GM19025 (cell line): ENCODE results near the gene PRR33.

Source experiments
- ATAC-seq: cut with Tn5 transposase; IDR thresholded peaks from one replicate; pipeline ENCODE4 v1.9.1; 2021; ENCODE audit warnings: mild to moderate bottlenecking, low read depth, moderate library complexity; ENCODE audit not compliant: unreplicated experiment

Gene PRR33

DNA sequence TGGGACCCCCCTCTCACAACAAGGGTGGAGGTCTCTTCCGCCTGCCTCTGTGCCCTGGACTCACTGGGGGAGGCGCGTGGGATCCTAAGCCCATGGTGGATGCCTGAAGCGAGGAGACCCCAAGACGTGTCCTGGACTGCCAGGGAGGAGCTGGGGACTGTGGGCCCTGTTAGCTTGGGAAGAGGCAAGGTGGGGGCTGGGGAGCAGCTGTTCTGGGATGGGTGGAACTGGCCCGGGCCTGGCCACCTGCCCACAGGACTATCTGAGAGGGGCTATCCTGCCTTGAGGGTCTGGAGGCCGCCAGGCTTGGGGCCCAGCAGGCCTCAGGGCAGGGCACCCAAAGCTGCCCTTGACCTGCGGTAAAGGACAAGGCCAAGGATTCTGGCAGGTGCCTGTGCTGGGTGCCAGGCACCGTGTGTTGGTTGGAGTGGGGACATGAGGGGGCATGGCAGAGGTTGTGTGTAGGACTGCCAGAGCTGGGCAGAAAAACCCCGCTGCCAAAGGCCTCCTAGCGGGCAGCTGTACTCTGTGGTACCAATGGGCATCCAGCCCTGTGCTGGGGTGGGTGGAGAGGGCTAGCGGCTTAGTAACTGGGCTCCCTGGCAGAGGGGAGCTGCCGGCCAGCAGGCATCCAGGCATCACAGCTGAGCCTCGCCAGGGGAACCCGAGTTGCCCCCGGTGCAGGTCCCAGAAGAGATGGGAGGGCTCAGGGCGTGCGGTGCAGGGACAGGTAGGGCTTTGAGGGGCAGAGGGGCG lies 38.1 kb downstream of the PRR33 start:
- ATAC-seq = no peak

DNA sequence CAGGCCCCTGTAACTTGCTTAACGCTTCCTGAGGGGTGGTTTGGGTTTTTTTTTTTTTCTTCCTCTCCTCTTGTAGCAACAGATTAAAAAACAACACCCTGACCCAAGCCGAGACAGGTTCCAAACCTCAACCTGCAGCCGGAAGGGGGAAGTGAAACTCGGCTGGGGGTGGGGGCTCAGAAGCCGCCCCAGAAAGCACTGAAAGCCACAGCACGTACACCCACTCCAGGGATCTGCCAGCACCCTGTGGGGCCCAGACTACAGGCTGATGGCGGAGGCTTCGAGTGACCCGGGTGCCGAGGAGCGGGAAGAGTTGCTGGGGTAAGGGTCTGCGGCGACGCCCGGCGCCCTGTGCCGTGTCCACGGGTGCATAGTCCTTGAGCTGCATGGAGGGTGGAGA lies 38.8 kb downstream of the PRR33 start, which contains the start of gene LSP1:
TSS of gene LSP1 (plus strand) at position 208 of the 400 bp plus-strand sequence. CDS start at position 269, 61 bp downstream.
- ATAC-seq = peak; percentile 36

GRCh38 chr11:1852271-1852876 lies 39.3 kb downstream of the PRR33 start:
- ATAC-seq = no peak

DNA sequence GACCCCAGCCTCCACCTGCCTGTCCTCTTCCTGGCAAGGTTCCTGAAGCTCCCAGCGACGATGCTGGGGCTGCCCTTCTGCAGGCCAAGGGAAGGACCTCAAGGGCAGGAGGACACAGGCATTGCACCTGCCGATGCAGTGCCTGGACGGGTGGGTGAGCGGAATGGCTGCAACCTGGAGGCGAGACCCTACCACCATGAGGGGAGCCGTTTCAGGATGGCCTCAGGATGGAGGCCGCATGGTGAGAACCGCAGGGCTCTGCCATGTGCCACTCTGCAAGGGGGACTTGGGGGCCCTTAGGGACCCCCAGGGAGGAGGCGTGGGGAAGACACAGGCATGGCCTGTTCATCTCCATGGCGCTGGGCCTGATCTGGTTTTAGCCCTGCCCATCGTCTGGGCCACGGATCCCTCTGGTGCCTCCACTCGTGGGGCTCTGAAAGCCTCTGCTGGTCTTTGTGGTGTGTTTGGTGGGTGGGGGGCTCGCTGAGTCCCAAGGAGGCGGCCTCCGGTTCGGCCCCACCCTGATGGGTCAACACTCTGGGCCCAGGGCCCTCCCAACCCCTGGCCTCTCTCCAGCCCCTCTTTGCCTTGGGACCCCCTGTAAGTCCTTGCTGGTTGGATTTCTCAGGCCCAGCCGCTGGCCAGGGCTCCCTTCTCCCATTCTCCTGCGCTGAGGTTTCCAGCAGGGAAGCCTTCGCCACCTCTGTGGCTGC lies 40.1 kb downstream of the PRR33 start:
- ATAC-seq = no peak

- no peak for ATAC-seq
Observed at GRCh38 chr11:1848640-1849430, 42.9 kb downstream of the PRR33 start.

DNA sequence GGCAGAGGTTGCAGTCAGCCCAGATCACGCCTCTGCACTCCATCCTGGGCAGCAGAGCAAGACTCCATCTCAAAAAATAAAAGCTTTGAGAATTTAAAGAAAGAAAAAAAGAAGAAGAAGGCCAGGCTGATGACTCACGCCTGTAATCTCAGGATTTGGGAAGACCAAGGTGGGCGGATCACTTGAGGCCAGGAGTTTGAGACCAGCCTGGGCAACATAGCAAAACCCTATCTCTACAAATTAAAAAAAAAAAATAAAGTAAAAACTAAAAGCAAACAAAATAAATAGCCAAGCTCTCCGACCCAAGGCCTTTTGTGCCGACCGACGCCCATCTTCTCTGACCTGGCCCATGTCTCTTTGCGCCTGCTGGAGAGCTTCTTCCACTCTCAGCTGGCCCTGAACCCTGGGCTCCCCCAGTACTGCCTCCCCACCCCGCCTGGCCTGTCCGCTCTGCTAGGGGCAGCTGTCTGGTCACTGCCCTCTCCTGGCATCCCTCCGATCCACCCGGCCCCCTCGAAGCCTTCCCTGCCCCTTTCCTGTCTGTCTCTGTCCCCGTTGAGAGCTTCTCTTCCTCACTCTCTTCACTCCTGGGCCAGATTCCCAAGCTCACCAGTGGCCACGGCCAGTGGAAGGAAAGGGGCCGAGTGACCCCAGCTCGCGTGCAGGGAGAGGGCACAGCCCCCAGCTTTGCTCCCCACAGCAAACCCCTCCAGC lies 43.6 kb downstream of the PRR33 start:
- no peak for ATAC-seq

DNA sequence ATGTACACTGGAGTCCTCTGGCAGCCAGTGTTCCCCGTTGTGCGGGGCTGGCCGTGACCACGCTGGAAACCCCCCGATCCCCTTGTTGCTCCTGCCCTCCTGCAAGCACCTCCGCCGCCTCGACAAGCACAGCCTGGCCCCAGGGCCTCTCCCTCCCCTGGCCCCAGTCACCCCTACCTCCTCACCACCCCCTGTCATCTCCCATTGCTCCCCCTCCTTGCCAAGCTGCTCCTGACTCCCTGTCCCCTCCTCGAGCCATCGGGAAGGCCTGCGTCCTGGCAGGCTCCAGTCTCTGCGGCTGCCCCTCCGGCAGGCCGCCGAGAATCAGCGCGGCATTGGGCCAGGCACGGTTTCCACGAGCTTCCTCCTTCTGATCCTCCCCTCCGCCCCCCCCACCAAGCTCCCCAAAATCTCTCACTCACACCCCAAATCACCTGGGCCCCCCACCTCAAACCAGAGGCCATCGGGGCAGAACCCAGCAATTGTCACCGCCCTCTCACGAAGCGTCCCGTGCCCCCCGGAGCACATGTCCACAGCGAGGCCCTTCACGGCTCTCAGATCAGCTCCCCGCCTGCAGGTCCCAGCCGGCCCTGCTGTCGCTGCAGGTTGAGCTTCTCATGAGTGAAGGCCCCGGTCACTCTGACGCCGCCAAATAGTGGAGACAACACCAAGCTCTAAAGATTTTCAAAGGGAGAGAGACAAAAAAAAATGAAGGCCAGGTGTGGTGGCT lies 44.5 kb downstream of the PRR33 start:
- ATAC-seq = no peak

- no peak for ATAC-seq
Observed at GRCh38 chr11:1846453-1846932, 45.2 kb downstream of the PRR33 start.

DNA sequence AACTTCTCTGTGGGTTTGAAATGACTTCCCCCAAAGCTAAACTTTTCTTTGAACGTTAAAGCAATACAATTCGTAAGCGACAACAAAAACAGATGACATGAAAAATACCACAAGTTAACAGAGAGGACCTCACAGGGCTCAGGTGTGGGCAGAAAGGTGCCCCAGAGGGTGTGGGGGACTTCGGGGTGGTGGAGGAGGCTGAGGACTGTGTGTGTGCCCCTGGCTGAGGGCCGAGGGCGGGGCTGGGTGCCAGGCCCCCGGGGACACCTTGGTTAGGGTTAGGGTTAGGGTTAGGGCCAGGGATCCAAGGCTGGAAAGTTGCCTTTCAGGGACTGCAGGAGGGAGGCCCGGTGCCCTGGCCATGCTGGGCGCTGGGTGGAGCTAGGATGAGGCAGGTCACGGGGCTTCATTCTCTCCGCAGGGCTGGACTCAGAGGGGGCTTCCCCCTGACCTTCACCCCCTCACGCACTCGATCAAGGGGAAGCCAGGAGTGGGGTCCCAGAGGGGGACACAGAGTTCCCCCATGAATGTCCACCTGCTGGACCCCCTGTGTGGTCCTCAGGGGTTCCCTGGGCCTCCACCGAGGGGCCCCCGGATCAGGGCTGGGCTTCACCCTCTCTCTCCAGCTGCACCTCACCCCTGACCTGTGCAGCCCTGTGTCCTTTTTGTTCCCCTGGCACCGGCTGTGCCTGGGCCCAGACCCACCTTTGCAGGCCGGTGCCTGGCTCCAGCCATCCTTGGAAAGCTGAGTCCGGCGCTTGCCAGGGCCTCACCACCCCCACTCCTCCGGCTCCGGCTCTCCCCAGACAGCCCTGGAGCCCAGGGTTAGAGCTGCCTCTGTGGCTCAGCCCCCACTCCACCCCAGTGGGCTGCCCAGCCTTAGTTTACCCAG lies 45.9 kb downstream of the PRR33 start:
- no peak for ATAC-seq

DNA sequence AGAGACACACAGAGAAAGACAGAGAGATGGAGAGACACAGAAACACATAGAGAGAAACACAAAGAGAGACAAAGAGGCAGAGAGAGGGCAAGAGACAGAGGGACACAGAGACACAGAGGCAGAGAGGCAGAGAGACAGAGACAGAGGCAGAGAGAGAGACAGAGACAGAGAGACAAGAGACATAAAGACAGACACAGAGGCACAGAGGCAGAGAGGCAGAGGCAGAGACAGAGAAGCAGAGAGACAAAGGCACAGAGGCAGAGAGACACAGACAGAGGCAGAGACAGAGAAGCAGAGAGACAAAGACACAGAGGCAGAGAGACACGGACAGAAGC lies 46.6 kb downstream of the PRR33 start:
- no peak for ATAC-seq

DNA sequence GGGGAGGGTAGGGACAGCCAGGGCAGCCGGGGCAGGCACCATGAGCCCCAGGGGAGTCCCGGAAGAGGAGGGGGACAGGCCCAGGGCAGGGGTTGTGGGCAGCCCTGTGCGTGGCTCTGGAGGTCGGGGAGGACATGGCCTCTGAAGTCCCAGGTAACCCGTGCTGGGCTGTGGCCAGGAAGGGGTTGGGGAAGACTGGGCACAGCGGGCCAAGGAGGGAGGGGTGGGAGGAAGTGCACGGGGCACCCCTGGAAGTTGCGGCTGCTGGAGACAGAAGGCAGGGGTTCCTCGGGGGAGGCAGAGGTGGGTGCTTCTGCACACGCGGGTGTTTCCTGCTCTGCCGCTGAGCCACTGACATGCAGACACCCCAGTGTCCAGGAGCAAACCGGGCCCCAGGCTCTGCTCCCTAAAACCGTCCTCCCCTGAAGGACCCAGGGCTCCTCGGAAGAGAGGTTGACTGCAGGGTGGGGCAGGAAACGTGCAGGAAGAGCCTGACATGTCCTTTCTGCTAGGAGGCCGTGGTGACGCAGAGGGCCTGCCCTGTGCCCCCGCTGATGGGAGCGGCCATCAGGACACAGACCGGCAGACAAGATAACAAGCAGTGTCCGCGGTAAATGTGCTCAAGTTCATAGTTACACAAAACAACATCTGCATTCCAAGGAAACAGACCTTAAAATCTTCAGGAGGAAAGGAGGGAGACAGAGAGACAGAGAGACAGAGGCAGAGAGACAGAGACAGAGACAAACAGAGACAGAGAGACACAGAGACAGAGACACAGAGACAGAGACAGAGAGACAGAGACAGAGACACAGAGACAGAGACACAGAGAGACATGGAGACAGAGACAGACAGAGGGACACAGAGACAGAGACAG lies 47.2 kb downstream of the PRR33 start:
- ATAC-seq = no peak

DNA sequence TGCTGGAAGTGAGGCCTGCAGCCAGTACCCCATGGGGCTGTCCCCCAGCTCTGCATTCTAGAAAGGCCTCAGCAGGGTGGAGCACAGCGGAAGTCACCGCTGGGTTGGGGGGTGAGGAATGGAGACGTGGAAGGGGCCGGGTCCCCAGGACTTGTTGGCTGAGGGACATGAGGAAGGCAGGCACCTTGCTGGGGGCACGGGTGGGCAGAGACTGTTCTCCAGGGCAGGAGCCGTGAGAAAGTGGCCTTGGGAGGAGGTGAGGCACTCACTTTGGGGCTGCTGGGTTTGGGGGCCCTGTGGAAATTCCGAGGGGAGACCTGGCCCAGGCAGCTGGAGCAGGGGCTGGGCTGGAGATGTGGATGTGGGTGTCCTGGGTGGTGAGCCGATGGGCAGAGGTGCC lies 47.9 kb downstream of the PRR33 start:
- no peak for ATAC-seq

DNA sequence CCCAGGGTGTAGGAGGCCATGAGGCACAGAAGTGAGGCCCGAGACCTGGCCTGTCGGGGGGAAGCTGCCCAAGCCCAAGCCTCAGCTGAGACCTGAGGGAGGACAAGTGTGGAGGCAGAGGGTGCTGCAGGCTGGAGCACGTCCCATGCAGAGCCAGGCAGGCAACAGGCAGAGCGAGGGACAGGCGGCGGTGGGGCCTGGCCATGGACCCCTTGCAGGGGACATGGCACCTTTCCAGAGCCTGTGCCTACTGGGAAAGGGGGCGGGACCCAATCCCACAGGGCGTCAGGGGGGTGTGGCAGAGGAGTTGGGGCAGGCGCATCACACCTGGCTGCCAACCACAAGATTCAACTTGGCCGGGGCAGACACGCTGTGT lies 48.6 kb downstream of the PRR33 start:
- no peak for ATAC-seq

- no peak for ATAC-seq
Observed at GRCh38 chr11:1842149-1843097, 49.3 kb downstream of the PRR33 start.

DNA sequence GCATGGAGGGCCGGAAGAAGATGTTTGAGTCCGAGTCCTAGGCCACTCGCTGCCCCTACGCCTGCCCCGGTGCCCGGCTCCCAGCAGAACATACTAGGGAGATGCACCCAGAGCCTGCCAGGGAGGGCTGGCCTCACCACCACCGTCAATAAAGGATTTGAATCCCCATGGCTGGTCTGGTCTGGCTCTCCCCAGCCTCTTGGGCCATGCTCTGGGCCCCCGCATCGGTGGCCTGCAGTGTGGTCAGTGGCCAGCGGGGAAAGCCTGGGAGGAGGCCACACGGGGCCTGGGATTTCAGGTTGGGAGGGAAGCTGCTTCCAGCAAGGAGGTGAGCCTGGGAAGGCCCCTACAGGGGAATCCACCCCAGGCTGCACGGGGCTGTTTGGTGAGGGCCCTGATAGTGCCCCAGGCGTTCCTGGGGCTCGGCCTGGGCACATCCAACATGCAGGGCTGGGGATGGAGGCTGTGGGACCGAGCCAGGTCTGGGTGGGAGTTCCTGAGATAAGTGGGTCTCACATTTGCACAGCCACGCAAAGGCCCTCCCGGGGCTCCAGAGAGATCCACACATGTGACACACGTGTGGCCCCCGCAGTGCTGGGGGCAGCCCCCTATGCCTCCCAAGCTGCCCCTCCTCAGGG lies 50.1 kb downstream of the PRR33 start:
- ATAC-seq = no peak
